Stimulated activated naive CD8-positive, alpha-beta T cell treated with anti-CD3 and anti-CD28 coated beads, Interleukin-15, Interleukin-2, amounts not matched to agents 100 ng/mL and 50 ng/mL, for 24 hours (primary cell): Measurements from ENCODE around the gene NEURL2.
"Not testable (repeated sequence)": the region's sequence is repeated elsewhere in the genome, so short reads cannot be mapped to it uniquely, and the experiment has no call there.

Experiments used
- H3K27ac Mint-ChIP-seq: one replicate; pipeline ENCODE4 v1.8.0; 2021; ENCODE audit warnings: mild to moderate bottlenecking, mixed read lengths
- H3K27me3 Mint-ChIP-seq: one replicate; pipeline ENCODE4 v1.8.0; 2021; ENCODE audit warnings: mixed read lengths
- H3K36me3 Mint-ChIP-seq: one replicate; pipeline ENCODE4 v1.8.0; 2021; ENCODE audit warnings: low read depth, mixed read lengths
- H3K4me1 Mint-ChIP-seq: one replicate; pipeline ENCODE4 v1.8.0; 2021; ENCODE audit warnings: low read depth, mixed read lengths
- H3K4me3 Mint-ChIP-seq: one replicate; pipeline ENCODE4 v1.8.0; 2021; ENCODE audit warnings: mild to moderate bottlenecking, mixed read lengths
- H3K9me3 Mint-ChIP-seq: one replicate; pipeline ENCODE4 v1.8.0; 2021; ENCODE audit warnings: mixed read lengths

The NEURL2 gene

DNA sequence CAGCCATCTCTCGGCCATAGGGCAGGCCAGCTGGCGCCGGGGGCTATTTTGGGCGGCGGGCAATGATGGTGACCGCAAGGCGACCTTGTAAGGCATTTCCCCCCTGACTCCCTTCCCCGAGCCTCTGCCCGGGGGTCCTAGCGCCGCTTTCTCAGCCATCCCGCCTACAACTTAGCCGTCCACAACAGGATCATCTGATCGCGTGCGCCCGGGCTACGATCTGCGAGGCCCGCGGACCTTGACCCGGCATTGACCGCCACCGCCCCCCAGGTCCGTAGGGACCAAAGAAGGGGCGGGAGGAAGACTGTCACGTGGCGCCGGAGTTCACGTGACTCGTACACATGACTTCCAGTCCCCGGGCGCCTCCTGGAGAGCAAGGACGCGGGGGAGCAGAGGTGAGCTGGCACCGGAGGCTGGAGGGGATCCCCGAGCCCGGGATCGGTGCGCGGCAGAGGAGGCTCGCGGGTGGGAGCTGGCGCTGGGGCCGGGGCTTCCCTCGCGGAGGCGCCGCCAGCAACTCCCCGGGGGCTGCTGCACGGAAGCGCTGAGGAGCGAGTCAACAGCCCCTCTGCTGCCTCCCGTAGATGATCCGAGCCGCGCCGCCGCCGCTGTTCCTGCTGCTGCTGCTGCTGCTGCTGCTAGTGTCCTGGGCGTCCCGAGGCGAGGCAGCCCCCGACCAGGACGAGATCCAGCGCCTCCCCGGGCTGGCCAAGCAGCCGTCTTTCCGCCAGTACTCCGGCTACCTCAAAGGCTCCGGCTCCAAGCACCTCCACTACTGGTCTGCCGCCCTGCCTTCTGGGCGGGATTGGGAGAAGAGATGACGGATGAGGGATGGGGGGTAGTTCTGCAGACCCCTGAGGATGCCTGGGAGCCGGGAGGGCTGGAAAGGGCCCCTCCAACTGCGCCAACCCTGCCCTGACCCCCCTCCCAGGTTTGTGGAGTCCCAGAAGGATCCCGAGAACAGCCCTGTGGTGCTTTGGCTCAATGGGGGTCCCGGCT is at the start of gene NEURL2, which contains the start of gene CTSA:
NEURL2 (minus strand) TSS at position 224 of the 999 bp plus-strand sequence; CDS start at position 7, 217 bp downstream.
CTSA (plus strand) TSS at position 351 of the 999 bp plus-strand sequence; CDS start at position 585, 234 bp downstream.
- peak within 1 kb of the TSS; percentile 94 for H3K27ac Mint-ChIP-seq
- H3K4me1 Mint-ChIP-seq: peaks cover 39% of the 10 kb centered on the region
- no peaks in the 10 kb centered on the region for H3K27me3 Mint-ChIP-seq
- H3K4me3 Mint-ChIP-seq: peak within 1 kb of the TSS; percentile 89
- H3K9me3 Mint-ChIP-seq: no peaks in the 10 kb centered on the region
- peaks cover 8% of the 10 kb centered on the region for H3K36me3 Mint-ChIP-seq

DNA sequence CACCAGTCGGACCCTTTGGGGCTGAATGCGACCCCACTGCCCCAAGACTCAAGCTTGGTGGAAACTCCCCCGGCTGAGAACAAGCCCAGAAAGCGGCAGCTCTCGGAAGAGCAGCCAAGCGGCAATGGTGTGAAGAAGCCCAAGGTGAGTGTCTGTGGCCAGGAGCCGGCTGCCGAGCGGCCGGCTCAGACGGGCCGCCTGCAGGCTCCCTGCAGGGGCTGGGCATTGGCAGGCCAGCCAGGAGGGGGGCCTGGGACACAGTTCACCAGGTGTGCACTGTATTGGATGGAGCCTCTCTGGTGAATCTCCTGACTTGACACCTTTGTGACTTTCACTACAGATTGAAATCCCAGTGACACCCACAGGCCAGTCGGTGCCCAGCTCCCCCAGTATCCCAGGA is 49.5 kb upstream of the NEURL2 start:
- H3K9me3 Mint-ChIP-seq: no peaks in the 10 kb centered on the region
- H3K27ac Mint-ChIP-seq: no peak overlapping the region
- peaks cover 39% of the 10 kb centered on the region for H3K4me1 Mint-ChIP-seq
- no peaks in the 10 kb centered on the region for H3K27me3 Mint-ChIP-seq
- H3K36me3 Mint-ChIP-seq: peaks cover 45% of the 10 kb centered on the region
- no peak overlapping the region for H3K4me3 Mint-ChIP-seq

DNA sequence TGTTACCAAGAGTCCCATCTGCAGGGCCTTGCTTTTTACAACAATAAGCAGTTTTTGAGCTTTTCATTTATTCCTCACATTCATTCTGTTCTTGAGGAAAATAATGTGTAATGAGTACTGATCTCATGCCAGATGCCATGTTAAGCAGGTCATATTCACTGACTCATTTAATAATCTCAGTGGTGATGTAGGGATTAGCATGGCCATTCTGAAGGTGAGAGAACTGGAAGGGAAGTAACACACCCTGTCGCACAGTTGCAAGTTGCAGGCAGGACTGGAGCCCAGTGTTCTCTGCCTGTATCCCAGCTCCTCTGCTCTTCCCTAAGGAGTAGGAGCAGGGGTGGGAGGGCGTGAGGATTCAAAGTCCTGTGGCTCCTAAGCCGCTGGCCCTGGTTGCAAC is 49.0 kb upstream of the NEURL2 start:
- no peak overlapping the region for H3K27ac Mint-ChIP-seq
- no peaks in the 10 kb centered on the region for H3K27me3 Mint-ChIP-seq
- H3K4me1 Mint-ChIP-seq: peaks cover 42% of the 10 kb centered on the region
- H3K4me3 Mint-ChIP-seq: no peak overlapping the region
- no peaks in the 10 kb centered on the region for H3K9me3 Mint-ChIP-seq
- H3K36me3 Mint-ChIP-seq: peaks cover 44% of the 10 kb centered on the region

- Mint-ChIP-seq H3K4me3 (no peak overlapping the region), H3K27me3 (no peaks in the 10 kb centered on the region), H3K4me1 (peaks cover 31% of the 10 kb centered on the region), H3K27ac (peak overlapping the region; percentile 50), H3K9me3 (no peaks in the 10 kb centered on the region), H3K36me3 (peaks cover 32% of the 10 kb centered on the region)
These were observed 47.9 kb upstream of the NEURL2 start for GRCh38 chr20:45938727-45939438.

- Mint-ChIP-seq H3K36me3 (peaks cover 25% of the 10 kb centered on the region), H3K4me1 (peaks cover 34% of the 10 kb centered on the region), H3K27me3 (no peaks in the 10 kb centered on the region), H3K4me3 (peak overlapping the region; percentile 9), H3K9me3 (no peaks in the 10 kb centered on the region), H3K27ac (peak overlapping the region; percentile 64)
These were observed 46.8 kb upstream of the NEURL2 start for GRCh38 chr20:45937765-45938164.

DNA sequence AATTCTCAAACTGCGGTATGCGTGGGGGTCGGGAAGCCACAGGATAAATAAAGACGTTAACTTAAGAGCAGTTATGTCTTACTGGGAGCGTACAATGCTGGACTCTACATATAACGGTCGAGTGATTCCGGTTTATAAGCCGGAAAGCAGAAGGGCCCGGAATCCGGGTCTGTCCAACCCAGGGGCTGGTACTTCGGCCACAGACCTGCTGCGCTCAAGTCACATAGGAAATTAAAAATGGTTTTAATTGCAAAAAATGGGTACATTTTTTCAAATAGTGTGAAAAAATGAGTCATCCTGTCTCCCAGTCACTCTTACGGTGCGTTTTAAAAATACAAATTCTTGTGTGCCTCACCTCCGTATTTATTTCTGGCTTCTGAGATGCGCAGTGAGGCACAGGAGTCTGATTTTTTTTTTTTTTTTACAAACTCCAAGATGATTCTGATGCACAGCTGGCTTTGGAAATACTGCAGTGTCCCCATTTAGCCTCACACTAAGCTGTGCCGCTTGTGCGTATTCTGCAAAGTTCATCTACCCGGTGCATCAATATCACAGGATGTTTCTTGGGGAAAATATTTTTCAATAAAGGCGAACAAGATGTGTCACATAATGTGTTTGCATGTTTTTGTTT is 44.5 kb upstream of the NEURL2 start:
- Mint-ChIP-seq H3K36me3 (peaks cover 23% of the 10 kb centered on the region), H3K9me3 (no peaks in the 10 kb centered on the region)

DNA sequence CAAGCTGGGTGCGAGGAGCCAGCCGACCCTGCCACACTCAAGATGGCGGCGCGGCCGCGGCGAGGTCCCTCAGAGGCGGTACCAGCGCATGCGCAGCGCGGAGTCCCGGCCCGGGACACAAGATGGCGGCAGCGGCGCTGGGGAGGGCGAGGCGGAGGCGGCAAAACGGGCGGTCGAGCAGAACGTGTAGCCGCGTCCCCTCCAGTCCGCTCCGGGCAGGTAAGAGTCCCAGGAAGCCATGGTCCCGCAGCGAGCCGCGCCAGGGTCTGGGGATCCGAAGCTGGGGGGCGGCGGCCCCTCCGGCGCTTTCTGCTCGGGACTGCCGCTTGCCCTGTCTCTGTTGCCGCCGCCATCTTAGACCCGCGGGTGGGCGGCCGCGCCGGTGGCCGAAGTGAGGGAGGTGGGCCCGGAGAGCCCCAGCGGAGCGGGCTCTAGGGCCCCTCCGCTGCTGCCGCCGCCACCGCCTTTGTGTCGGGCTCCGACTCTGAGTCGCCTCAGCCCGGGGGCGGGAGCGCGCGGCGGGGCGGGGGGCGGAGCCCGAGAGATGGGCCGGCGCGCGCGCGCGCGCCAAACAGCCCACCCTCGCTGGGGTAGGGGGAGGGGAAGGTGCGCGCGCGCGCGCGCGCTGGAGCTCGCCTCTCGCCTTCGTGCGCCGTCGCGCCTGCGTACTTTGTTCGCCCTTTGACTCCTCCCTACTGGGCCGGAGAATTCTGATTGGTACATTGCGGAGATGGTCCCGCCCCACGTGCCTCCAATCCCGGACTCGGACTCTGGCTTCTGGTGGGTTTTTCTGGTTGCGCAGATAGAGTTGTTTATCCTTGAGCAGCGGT is 43.8 kb upstream of the NEURL2 start, which contains the start of gene PCIF1:
PCIF1 (plus strand) TSS at position 98 of the 830 bp plus-strand sequence. CDS start 4,317 bp downstream, outside the sequence.
- Mint-ChIP-seq H3K36me3 (peaks cover 21% of the 10 kb centered on the region), H3K9me3 (no peaks in the 10 kb centered on the region), H3K4me1 (peaks cover 34% of the 10 kb centered on the region), H3K27me3 (no peaks in the 10 kb centered on the region), H3K27ac (peak within 1 kb of the TSS; percentile 99), H3K4me3 (peak within 1 kb of the TSS; percentile 98)

More for the DNA sequence above, 44.5 kb upstream of the NEURL2 start:
- H3K27me3 Mint-ChIP-seq: no peaks in the 10 kb centered on the region
- peaks cover 34% of the 10 kb centered on the region for H3K4me1 Mint-ChIP-seq
- peak overlapping the region; percentile 98 for H3K4me3 Mint-ChIP-seq
- peak overlapping the region; percentile 90 for H3K27ac Mint-ChIP-seq

DNA sequence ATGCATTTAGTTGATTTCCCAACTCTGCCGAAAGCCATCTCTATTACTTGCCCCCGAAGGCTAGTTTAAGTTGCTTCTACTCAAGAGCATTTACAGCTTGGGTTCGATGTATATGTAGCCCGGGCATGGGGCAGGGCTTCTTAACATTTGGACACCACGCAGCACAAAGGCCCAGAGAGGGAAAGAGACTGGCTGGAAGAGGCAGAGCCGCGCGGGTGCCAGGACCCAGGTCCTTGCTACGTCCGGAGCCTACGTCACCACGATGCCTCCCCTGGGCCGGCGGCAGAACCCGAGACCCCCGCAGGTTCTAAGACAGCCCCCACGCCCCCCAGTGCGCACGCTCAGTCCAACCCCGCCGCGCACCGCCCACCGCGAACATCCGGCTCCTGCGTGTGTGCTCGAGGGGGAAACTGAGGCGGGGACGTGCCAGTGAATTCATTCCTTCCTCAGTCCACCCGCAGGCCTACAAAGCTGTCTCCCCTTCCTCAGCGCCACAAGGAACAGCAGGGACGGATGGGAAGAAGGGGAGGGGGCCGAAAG is 43.1 kb upstream of the NEURL2 start:
- H3K9me3 Mint-ChIP-seq: no peaks in the 10 kb centered on the region

GRCh38 chr20:45933266-45934045 is 42.4 kb upstream of the NEURL2 start:
- peaks cover 32% of the 10 kb centered on the region for H3K4me1 Mint-ChIP-seq
- peak overlapping the region; percentile 98 for H3K4me3 Mint-ChIP-seq
- no peaks in the 10 kb centered on the region for H3K27me3 Mint-ChIP-seq
- H3K27ac Mint-ChIP-seq: peak overlapping the region; percentile 99
- H3K9me3 Mint-ChIP-seq: no peaks in the 10 kb centered on the region
- H3K36me3 Mint-ChIP-seq: peaks cover 14% of the 10 kb centered on the region

More for the DNA sequence above, 43.1 kb upstream of the NEURL2 start:
- peak overlapping the region; percentile 99 for H3K27ac Mint-ChIP-seq
- H3K4me3 Mint-ChIP-seq: peak overlapping the region; percentile 98
- peaks cover 34% of the 10 kb centered on the region for H3K4me1 Mint-ChIP-seq
- peaks cover 15% of the 10 kb centered on the region for H3K36me3 Mint-ChIP-seq
- H3K27me3 Mint-ChIP-seq: no peaks in the 10 kb centered on the region

DNA sequence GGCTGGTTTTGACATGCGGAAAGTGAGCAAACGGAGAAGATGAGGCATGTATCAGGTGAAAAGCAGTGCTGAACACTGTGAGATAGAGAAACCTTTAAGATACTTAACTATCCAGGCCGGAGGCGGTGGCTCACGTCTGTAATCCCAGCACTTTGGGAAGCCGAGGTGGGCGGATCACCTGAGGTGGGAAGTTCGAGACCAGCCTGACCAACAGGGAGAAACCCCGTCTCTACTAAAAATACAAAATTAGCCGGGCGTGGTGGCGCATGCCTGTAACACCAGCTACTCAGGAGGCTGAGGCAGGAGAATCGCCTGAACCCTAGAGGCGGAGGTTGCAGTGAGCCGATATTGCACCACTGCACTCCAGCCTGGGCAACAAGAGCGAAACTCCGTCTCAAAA is 40.7 kb upstream of the NEURL2 start:
- not testable (repeated sequence) for H3K9me3 Mint-ChIP-seq, H3K4me3 Mint-ChIP-seq, H3K27ac Mint-ChIP-seq, H3K36me3 Mint-ChIP-seq, H3K27me3 Mint-ChIP-seq
- peaks cover 17% of the 10 kb centered on the region for H3K4me1 Mint-ChIP-seq

DNA sequence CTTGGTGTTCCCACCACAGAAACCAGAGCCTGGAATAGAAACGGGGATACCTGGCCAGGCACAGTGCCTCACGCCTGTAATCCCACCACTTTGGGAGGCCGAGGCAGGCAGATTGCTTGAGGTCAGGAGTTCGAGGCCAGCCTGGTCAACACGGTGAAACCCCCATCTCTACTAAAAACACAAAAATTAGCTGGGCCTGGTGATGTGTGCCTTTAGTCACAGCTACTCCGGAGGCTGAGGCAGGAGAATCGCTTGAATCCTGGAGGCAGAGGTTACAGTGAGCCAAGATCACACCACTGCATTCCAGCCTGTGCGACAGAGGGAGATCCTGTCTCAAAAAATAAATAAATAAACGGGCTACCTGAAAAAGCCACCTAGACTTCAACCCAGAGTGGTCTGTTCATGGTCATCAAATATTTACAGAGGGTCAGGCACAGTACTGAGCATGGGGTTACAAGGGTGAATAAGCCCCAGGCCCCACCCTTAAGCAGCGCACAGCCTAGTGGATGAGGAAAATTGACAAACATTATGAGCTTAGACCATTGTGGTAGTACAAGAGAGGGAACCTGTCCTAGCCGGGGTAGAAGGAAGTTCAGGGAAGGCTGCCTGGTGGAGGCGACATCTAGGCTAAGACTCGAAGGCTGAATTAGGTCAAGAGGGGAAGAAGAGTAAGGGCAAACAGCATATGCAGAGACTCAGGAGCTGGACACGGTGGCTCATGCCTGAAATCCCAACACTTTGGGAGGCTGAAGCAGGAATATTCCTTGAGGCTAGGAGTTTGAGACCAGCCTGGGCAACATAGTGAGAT is 36.3 kb upstream of the NEURL2 start:
- Mint-ChIP-seq H3K27ac (no peak overlapping the region), H3K27me3 (no peaks in the 10 kb centered on the region), H3K36me3 (no peaks in the 10 kb centered on the region), H3K4me3 (no peak overlapping the region), H3K9me3 (no peaks in the 10 kb centered on the region), H3K4me1 (peaks cover 4% of the 10 kb centered on the region)

DNA sequence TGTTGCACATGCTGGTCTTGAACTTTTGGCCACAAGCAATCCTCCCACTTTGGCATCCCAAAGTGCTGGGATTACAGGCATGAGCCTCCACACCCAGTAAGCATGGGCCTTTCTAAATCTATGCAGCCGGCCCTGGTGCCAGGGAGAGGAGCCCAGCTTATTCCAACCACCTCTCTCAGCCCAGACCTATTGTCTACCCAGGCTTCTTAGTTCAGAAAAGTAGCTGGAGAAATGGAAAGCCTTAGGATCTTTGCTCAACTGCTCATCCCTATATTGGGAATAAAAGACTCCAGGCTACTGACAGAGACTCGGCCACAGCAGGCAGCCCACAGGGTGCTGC is 35.7 kb upstream of the NEURL2 start:
- Mint-ChIP-seq H3K4me3 (no peak overlapping the region), H3K4me1 (peaks cover 7% of the 10 kb centered on the region), H3K9me3 (no peaks in the 10 kb centered on the region), H3K36me3 (no peaks in the 10 kb centered on the region), H3K27ac (no peak overlapping the region), H3K27me3 (peaks cover 2% of the 10 kb centered on the region)
